H1 (cell line): ENCODE results near the gene ASIC2. TPM values are rescaled to one million over a fixed set of nuclear protein-coding genes. Genes with fewer than 3 reads are reported as not detected.
"Not testable (repeated sequence)": the region's sequence is repeated elsewhere in the genome, so short reads cannot be mapped to it uniquely, and the experiment has no call there.

Experiments used
- CTCF ChIA-PET: fragments of 300-600 bp; sonication (Branson Sonifier 250); formaldehyde crosslinking; loops from one replicate; lab custom pipeline; 2021; ENCODE audit not compliant: partially characterized antibody; lab: Charles Lee
- POLR2A ChIA-PET: fragments of 300-600 bp; sonication (Branson Sonifier 250); formaldehyde crosslinking; loops from one replicate; lab custom pipeline; 2021; ENCODE audit warnings: inconsistent platforms; ENCODE audit not compliant: partially characterized antibody; lab: Charles Lee
- DNase-seq, 2 experiments: peaks; one replicate each; pipeline versions ENCODE4 v3.0.0 to v3.0.0-alpha.2; 2010 to 2022; ENCODE audit warnings: low spot score in 2 of 2, low read depth in 1 of 2, mixed read lengths in 1 of 2
- FAIRE-seq: peaks from 2 replicates; lab custom pipeline; 2011; peaks lifted over from hg19 to GRCh38; lab: Jason Lieb, UNC
- H2AFZ ChIP-seq: 2 replicates; pipeline ENCODE4 v1.8.1; 2012; ENCODE audit warnings: low read length, inconsistent platforms
- H2AK5ac ChIP-seq: 2 replicates; pipeline ENCODE4 v1.6.1; 2013; ENCODE audit warnings: low read depth, low read length
- H2BK120ac ChIP-seq: replicated peaks from 2 replicates; pipeline ENCODE3; 2013; ENCODE audit warnings: low read depth, low read length, inconsistent platforms
- H2BK12ac ChIP-seq: 2 replicates; pipeline ENCODE4 v1.6.1; 2013; ENCODE audit warnings: low read depth, low read length
- H2BK15ac ChIP-seq: 2 replicates; pipeline ENCODE4 v1.6.1; 2013; ENCODE audit warnings: low read length
- H2BK20ac ChIP-seq: 2 replicates; pipeline ENCODE4 v1.6.1; 2013; ENCODE audit warnings: low read length
- H2BK5ac ChIP-seq: 2 replicates; pipeline ENCODE4 v1.6.1; 2013; ENCODE audit warnings: low read depth, low read length
- H3K14ac ChIP-seq: 2 replicates; pipeline ENCODE4 v1.6.1; 2013; ENCODE audit warnings: inconsistent platforms; ENCODE audit not compliant: insufficient read length
- H3K18ac ChIP-seq: 2 replicates; pipeline ENCODE4 v1.6.1; 2013; ENCODE audit warnings: low read length; ENCODE audit errors: extremely low read depth
- H3K23ac ChIP-seq: 2 replicates; pipeline ENCODE4 v1.6.1; 2013; ENCODE audit warnings: inconsistent platforms; ENCODE audit not compliant: insufficient read length
- H3K23me2 ChIP-seq: 2 replicates; pipeline ENCODE4 v1.6.1; 2013; ENCODE audit warnings: low read depth, low read length
- H3K27ac ChIP-seq: 2 replicates; pipeline ENCODE4 v1.6.1; 2011; ENCODE audit warnings: low read depth, low read length, inconsistent platforms
- H3K27me3 ChIP-seq, 4 experiments: replicated peaks in 1 of 4; 1 replicate in 1 of 4; 2 replicates in 3 of 4; pipeline versions ENCODE4 v1.6.1 to v1.8.1; 2011 to 2013; ENCODE audit warnings: low read length in 3 of 4, mild to moderate bottlenecking in 3 of 4, inconsistent platforms in 2 of 4, mixed read lengths in 2 of 4, moderate library complexity in 1 of 4; ENCODE audit not compliant: control insufficient read depth in 3 of 4, insufficient read depth in 3 of 4; ENCODE audit errors: extremely low read depth in 1 of 4
- H3K36me3 ChIP-seq, 4 experiments: 2 replicates each; pipeline versions ENCODE4 v1.6.1 to v1.8.1; 2011 to 2013; ENCODE audit warnings: mild to moderate bottlenecking in 4 of 4, low read length in 3 of 4, moderate library complexity in 2 of 4, control low read depth in 1 of 4, inconsistent platforms in 1 of 4; ENCODE audit not compliant: insufficient read depth in 4 of 4, control insufficient read depth in 2 of 4
- H3K4ac ChIP-seq: replicated peaks from 2 replicates; pipeline ENCODE3; 2013; ENCODE audit warnings: low read length, low read depth, mixed read lengths, inconsistent platforms; ENCODE audit not compliant: insufficient read length
- H3K4me1 ChIP-seq, 4 experiments: replicated peaks in 1 of 4; 1 replicate in 1 of 4; 2 replicates in 3 of 4; pipeline versions ENCODE4 v1.6.1 to v1.8.1; 2011 to 2013; ENCODE audit warnings: low read length in 3 of 4, inconsistent platforms in 2 of 4, mixed read lengths in 1 of 4; ENCODE audit not compliant: insufficient read depth in 4 of 4, control insufficient read depth in 3 of 4
- H3K4me2 ChIP-seq, 2 experiments: 2 replicates each; pipeline versions ENCODE4 v1.6.1 to v1.8.1; 2011 to 2013; ENCODE audit warnings: low read depth in 2 of 2, low read length in 2 of 2, control low read depth in 1 of 2, inconsistent platforms in 1 of 2, mild to moderate bottlenecking in 1 of 2; ENCODE audit not compliant: insufficient read depth in 1 of 2
- H3K4me3 ChIP-seq, 4 experiments: fragments of 200-600, 300-600 bp in 1 of 4; sonication (generic), shearing (Covaris generic), sonication (Bioruptor Twin) in 1 of 4; 2 replicates each; pipeline versions ENCODE4 v1.5.1 to v1.8.1; 2011 to 2016; ENCODE audit warnings: low read length in 4 of 4, low read depth in 3 of 4, control low read depth in 2 of 4, inconsistent platforms in 2 of 4, mild to moderate bottlenecking in 2 of 4, mixed read lengths in 1 of 4, moderate library complexity in 1 of 4; ENCODE audit not compliant: insufficient read depth in 2 of 4; ENCODE audit errors: extremely low read depth in 1 of 4
- H3K56ac ChIP-seq: replicated peaks from 2 replicates; pipeline ENCODE3; 2013; ENCODE audit warnings: low read depth, mild to moderate bottlenecking, mixed read lengths, low read length, inconsistent platforms; ENCODE audit not compliant: insufficient read length
- H3K79me1 ChIP-seq: 2 replicates; pipeline ENCODE4 v1.6.1; 2013; ENCODE audit warnings: low read depth, low read length, control low read depth
- H3K79me2 ChIP-seq, 2 experiments: 2 replicates each; pipeline versions ENCODE4 v1.6.1 to v1.8.1; 2012 to 2013; ENCODE audit warnings: low read length in 2 of 2, mild to moderate bottlenecking in 2 of 2, inconsistent platforms in 1 of 2; ENCODE audit not compliant: insufficient read depth in 2 of 2, control insufficient read depth in 1 of 2
- H3K9ac ChIP-seq, 4 experiments: replicated peaks in 1 of 4; 1 replicate in 1 of 4; 2 replicates in 3 of 4; pipeline versions ENCODE4 v1.6.1 to v1.8.1; 2011 to 2013; ENCODE audit warnings: low read depth in 3 of 4, low read length in 3 of 4, control low read depth in 2 of 4, mild to moderate bottlenecking in 2 of 4, moderate library complexity in 2 of 4, inconsistent platforms in 1 of 4; ENCODE audit errors: extremely low read depth in 1 of 4
- H3K9me3 ChIP-seq, 2 experiments: 2 replicates each; pipeline versions ENCODE4 v1.6.1 to v1.8.1; 2012 to 2013; ENCODE audit warnings: mild to moderate bottlenecking in 2 of 2, moderate library complexity in 2 of 2, control low read depth in 1 of 2, inconsistent platforms in 1 of 2, low read depth in 1 of 2, low read length in 1 of 2, mixed read lengths in 1 of 2; ENCODE audit not compliant: insufficient read depth in 2 of 2
- H4K20me1 ChIP-seq, 2 experiments: replicated peaks in 1 of 2; 2 replicates each; pipeline versions ENCODE3 to v1.8.1; 2011 to 2013; ENCODE audit warnings: inconsistent platforms in 2 of 2, low read length in 2 of 2, mild to moderate bottlenecking in 1 of 2; ENCODE audit not compliant: insufficient read depth in 2 of 2, control insufficient read depth in 1 of 2
- H4K5ac ChIP-seq: 2 replicates; pipeline ENCODE4 v1.6.1; 2013; ENCODE audit warnings: low read length, low read depth, mixed read lengths, inconsistent platforms; ENCODE audit not compliant: insufficient read length
- H4K8ac ChIP-seq: 2 replicates; pipeline ENCODE4 v1.8.0; 2013; ENCODE audit warnings: mild to moderate bottlenecking, moderate library complexity, low read length, inconsistent platforms; ENCODE audit not compliant: insufficient read depth; ENCODE audit errors: extremely low read depth
- H4K91ac ChIP-seq: replicated peaks from 2 replicates; pipeline ENCODE3; 2013; ENCODE audit warnings: low read length, mixed read lengths, inconsistent platforms; ENCODE audit not compliant: insufficient read length
- WGBS, 2 experiments: shearing (Covaris generic) in 1 of 2; methylation state at CpG; one replicate each; pipeline versions ENCODE4 v1.1.6 to v1.1.7; 2013 to 2015; ENCODE audit warnings: low lambda C conversion rate in 2 of 2, mixed read lengths in 2 of 2, inconsistent platforms in 1 of 2, low coverage in 1 of 2, missing lambda C conversion rate in 1 of 2; ENCODE audit not compliant: insufficient replicate concordance in 2 of 2, insufficient coverage in 1 of 2, insufficient read length in 1 of 2; ENCODE audit errors: extremely low coverage in 1 of 2, missing lambda C conversion rate in 1 of 2; 5-methylcytosine and 5-hydroxymethylcytosine counted together
- polyA plus RNA-seq, 7 experiments: library from polyadenylated mRNA; depleted of rRNA in 3 of 7; stranded (reverse) in 5 of 7; unstranded in 2 of 7; fragments of >200 nt in 5 of 7; fragments of 200-250 nt in 2 of 7; gene quantifications; 1 replicate in 5 of 7; 2 replicates in 1 of 7; 4 replicates in 1 of 7; pipeline versions ENCODE4 v1.2.1 to v1.2.3, GENCODE V29; 2011 to 2013; ENCODE audit warnings: missing spikeins in 2 of 7, mixed read lengths in 2 of 7
- total RNA-seq: library from RNA; stranded (reverse); fragmentation: NEBNext Ultra II Directional; extraction: Animal tissue kit (Norgen Biotek cat#: 25700); gene quantifications from 2 replicates; pipeline ENCODE4 v1.2.1, GENCODE V29; 2021

ASIC2 gene
- total and polyA plus RNA-seq, 2 of the 8 experiments (the other 6 are each of a cell fraction or from before 2014, with no cell fraction given), result 0.86 to 1.2 TPM

DNA sequence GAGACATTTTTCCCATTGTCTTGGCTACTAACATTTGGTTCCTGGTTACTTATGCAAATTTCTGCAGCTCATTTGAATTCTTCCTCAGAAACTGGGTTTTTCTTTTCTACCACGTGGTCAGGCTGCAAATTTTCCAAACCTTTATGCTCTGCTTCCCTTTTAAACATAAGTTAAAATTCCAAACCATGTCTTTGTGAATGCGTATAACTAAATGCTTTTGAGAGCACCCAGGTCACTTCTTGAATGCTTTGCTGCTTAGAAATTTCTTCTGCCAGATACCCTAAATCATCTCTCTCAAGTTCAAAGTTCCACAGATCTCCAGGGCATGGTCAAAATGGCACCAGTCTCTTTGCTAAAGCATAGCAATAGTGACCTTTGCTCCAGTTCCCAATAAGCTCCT lies 305.2 kb downstream of the ASIC2 start:
- H2BK20ac ChIP-seq, H3K14ac ChIP-seq, H4K20me1 ChIP-seq, POLR2A ChIA-PET, FAIRE-seq, H4K91ac ChIP-seq, H3K18ac ChIP-seq, H4K8ac ChIP-seq, H3K4me1 ChIP-seq, H2BK15ac ChIP-seq, H3K36me3 ChIP-seq, H2AK5ac ChIP-seq, H3K4ac ChIP-seq, H2BK5ac ChIP-seq, H3K56ac ChIP-seq, H3K4me2 ChIP-seq, H3K27me3 ChIP-seq, H2BK12ac ChIP-seq, H3K23ac ChIP-seq, H3K9ac ChIP-seq, H3K79me1 ChIP-seq, H3K79me2 ChIP-seq, H2AFZ ChIP-seq, H4K5ac ChIP-seq, H3K4me3 ChIP-seq, H3K27ac ChIP-seq, H2BK120ac ChIP-seq, DNase-seq, H3K23me2 ChIP-seq: not testable (repeated sequence)
- CTCF ChIA-PET, result interaction anchor here (1.0 kb wide), 1 partner anchor 9 kb away, joined by 3 read pairs; no protein-coding TSS in a partner anchor
- 66% methylated on average over 2 of the region's 2 CpGs; no CpG with 5 or more reads in 1 of the 2 experiments for WGBS, 2 experiments
- H3K9me3 ChIP-seq, result peaks cover 4 to 10% of the 10 kb centered on the region in 2 experiments; a peak in 2 of 4 replicates

DNA sequence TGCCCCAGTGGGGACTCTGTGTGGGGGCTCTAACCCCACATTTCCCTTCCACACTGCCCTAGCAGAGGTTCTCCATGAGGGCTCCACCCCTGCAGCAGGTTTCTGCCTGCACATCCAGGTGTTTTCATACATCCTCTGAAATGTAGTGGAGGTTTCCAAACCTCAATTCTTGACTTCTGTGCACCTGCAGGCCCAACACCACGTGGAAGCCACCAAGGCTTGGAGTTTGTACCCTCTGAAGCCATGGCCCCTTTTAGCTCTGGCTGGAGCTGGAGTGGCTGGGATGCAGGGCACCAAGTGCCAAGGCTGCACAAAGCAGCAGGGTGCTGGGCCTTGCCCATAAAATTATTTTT lies 305.7 kb downstream of the ASIC2 start:
- H4K20me1 ChIP-seq, H3K79me2 ChIP-seq, H3K23ac ChIP-seq, H3K36me3 ChIP-seq, H3K4ac ChIP-seq, H3K56ac ChIP-seq, H3K14ac ChIP-seq, H3K27me3 ChIP-seq, H2BK12ac ChIP-seq, H2BK5ac ChIP-seq, H3K9ac ChIP-seq, H3K79me1 ChIP-seq, H2AK5ac ChIP-seq, H4K91ac ChIP-seq, FAIRE-seq, DNase-seq, H3K23me2 ChIP-seq, H2BK15ac ChIP-seq, H2BK120ac ChIP-seq, H3K18ac ChIP-seq, H2AFZ ChIP-seq, H4K5ac ChIP-seq, H3K4me2 ChIP-seq, H3K4me3 ChIP-seq, H4K8ac ChIP-seq, H2BK20ac ChIP-seq, H3K4me1 ChIP-seq, POLR2A ChIA-PET, H3K27ac ChIP-seq: not testable (repeated sequence)
- CTCF ChIA-PET, result interaction anchor here (1.0 kb wide), 1 partner anchor 10 kb away, joined by 3 read pairs; no protein-coding TSS in a partner anchor
- H3K9me3 ChIP-seq, result peaks cover 4 to 10% of the 10 kb centered on the region in 2 experiments; a peak in 2 of 4 replicates
- 30% methylated on average over 1 of the region's 1 CpG; no CpG with 5 or more reads in 1 of the 2 experiments for WGBS, 2 experiments
